ENCODE results near the gene LEPROT.

GRCh38 chr1:65412984-65413375, 7.5 kb upstream of the LEPROT start:
- TF ChIP-seq CTCF (IDR thresholded peaks at IDR 0.05; ENCODE audit: borderline replicate concordance, extremely low read depth, low read length, poor library complexity, severe bottlenecking), result no peak
- no peak for TF ChIP-seq EZH2 (IDR thresholded peaks at IDR 0.05; ENCODE audit: borderline replicate concordance, low read depth, low read length, severe bottlenecking)

Measured in DND-41 (cell line).